BE2C (cell line): ENCODE results near the gene ARL5A.

Source experiments
- DNase-seq: peaks from one replicate; pipeline ENCODE4 v3.0.0-alpha.2; 2020
- H3K27me3 ChIP-seq: fragments of 250-450 bp; sonication (Bioruptor Pico); 2 replicates; pipeline ENCODE4 v1.5.1; 2020; ENCODE audit warnings: mild to moderate bottlenecking
- H3K36me3 ChIP-seq: fragments of 250-450 bp; sonication (Bioruptor Pico); 2 replicates; pipeline ENCODE4 v1.5.1; 2020; ENCODE audit warnings: mild to moderate bottlenecking
- H3K4me1 ChIP-seq: fragments of 250-450 bp; sonication (Bioruptor Pico); 2 replicates; pipeline ENCODE4 v1.5.1; 2020
- H3K4me3 ChIP-seq: 2 replicates; pipeline ENCODE4 v1.5.1; 2011; ENCODE audit warnings: low read depth, low read length
- H3K9me3 ChIP-seq: fragments of 250-450 bp; sonication (Bioruptor Pico); 2 replicates; pipeline ENCODE4 v1.5.1; 2020
- TF ChIP-seq, protein P1 (sequence below): IDR thresholded peaks from 2 replicates; pipeline ENCODE4 v1.5.1; 2012; ENCODE audit warnings: mild to moderate bottlenecking, low read depth, low read length

Gene ARL5A

DNA sequence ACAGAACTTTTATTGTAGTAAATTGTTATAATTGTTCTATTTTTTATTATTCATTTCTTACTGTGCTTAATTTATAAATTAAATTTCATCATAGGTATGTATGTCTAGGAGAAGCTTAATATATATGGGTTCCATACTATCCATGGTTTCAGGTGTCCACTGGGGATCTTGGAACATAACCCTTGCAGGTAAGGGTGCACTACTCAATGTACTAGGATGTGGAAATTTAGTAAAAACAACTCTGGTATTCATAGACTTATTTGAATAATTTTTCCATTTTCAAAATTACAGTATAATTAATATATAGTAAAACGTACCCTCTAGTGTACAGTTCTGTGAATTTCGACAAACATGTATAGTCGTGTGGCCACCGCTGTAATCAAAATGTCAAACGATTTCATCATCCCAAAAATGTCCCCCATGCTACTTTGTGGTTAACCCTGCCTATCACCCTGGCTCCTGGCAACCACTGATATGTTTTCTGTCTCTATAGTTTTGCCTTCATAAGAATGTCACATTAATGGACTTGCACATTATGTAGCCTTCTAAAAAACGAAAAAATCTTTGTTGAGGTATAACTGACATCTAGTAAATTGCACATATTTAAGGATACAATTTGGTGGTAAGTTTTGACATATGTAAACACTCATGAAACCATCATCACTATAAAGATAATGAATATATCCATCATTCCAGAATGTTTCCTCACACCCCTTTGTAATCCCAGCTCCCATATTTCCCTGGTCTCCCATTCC is 45.7 kb downstream of the ARL5A start:
- H3K36me3 ChIP-seq = no peaks in the 10 kb centered on the region
- no peak for DNase-seq
- H3K4me3 ChIP-seq = no peak overlapping the region
- no peaks in the 10 kb centered on the region for H3K4me1 ChIP-seq
- TF ChIP-seq, protein P1, sequence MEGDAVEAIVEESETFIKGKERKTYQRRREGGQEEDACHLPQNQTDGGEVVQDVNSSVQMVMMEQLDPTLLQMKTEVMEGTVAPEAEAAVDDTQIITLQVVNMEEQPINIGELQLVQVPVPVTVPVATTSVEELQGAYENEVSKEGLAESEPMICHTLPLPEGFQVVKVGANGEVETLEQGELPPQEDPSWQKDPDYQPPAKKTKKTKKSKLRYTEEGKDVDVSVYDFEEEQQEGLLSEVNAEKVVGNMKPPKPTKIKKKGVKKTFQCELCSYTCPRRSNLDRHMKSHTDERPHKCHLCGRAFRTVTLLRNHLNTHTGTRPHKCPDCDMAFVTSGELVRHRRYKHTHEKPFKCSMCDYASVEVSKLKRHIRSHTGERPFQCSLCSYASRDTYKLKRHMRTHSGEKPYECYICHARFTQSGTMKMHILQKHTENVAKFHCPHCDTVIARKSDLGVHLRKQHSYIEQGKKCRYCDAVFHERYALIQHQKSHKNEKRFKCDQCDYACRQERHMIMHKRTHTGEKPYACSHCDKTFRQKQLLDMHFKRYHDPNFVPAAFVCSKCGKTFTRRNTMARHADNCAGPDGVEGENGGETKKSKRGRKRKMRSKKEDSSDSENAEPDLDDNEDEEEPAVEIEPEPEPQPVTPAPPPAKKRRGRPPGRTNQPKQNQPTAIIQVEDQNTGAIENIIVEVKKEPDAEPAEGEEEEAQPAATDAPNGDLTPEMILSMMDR = no peak
- H3K27me3 ChIP-seq = no peaks in the 10 kb centered on the region
- H3K9me3 ChIP-seq = no peaks in the 10 kb centered on the region

DNA sequence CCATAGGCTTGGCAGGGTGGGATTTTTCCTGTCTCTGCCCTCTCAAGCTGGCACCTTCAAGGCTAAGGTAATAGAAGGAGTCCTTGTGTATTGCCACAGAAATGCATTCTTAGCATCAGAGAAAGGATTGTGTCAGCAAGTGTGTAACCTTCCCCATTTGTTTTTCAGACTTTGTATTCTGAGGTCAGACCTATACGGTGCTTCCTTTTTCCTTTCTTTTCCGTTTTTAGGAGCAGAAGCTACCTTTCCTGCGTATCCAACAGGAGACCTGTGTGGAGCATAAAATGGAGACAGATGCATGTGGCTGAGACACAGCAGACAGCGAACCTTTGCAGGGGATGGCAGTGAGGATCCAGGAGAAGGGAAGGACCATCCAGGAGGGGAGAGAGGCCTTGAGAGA is 46.6 kb downstream of the ARL5A start:
- Histone ChIP-seq H3K4me1 (no peaks in the 10 kb centered on the region), H3K9me3 (no peaks in the 10 kb centered on the region), H3K4me3 (no peak overlapping the region), H3K27me3 (no peaks in the 10 kb centered on the region), H3K36me3 (no peaks in the 10 kb centered on the region)
- DNase-seq = no peak
- TF ChIP-seq, protein P1 = no peak

DNA sequence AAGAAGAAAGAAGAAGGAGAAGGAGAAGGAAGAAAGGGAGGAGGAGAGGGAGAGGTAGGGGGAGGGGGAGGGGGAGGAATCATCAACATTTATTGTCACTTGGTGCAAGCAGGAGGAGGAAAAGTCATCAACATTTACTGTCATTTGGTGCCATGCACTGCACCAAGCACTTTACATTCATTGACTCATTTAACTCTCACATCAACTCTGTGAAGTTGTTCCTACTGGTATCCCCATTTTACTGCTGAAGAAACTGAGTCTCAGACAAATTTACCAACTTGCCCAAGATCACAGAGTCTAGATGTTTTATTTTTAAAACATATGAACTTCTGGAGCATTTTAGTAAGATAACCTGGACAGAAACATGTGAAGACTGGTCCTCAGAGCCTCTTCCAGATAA is 47.3 kb downstream of the ARL5A start:
- Histone ChIP-seq H3K36me3 (no peaks in the 10 kb centered on the region), H3K27me3 (no peaks in the 10 kb centered on the region), H3K4me3 (no peak overlapping the region), H3K9me3 (no peaks in the 10 kb centered on the region), H3K4me1 (no peaks in the 10 kb centered on the region)
- no peak for DNase-seq
- TF ChIP-seq, protein P1 = no peak

DNA sequence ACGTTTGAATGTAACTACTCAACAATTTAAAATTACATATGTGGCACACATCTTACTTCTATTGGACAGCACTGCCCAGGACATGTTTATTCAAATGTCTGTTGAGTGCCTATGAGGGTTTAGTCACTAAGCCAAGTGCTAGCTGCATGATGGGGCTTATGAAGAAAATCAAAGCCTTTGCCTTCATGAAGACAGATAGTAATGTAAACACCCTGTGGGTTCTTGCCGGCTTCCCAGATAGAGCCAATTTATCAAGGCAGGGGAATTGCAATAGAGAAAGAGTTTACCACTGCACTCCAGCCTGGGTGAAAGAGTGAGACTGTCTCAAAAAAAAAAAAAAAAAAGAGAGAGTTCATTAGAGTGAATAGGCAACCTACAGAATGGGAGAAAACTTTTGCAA is 50.3 kb downstream of the ARL5A start:
- DNase-seq = no peak
- H3K9me3 ChIP-seq = no peaks in the 10 kb centered on the region
- no peaks in the 10 kb centered on the region for H3K36me3 ChIP-seq
- H3K4me1 ChIP-seq = no peaks in the 10 kb centered on the region
- H3K4me3 ChIP-seq = no peak overlapping the region
- TF ChIP-seq, protein P1 = no peak
- no peaks in the 10 kb centered on the region for H3K27me3 ChIP-seq

DNA sequence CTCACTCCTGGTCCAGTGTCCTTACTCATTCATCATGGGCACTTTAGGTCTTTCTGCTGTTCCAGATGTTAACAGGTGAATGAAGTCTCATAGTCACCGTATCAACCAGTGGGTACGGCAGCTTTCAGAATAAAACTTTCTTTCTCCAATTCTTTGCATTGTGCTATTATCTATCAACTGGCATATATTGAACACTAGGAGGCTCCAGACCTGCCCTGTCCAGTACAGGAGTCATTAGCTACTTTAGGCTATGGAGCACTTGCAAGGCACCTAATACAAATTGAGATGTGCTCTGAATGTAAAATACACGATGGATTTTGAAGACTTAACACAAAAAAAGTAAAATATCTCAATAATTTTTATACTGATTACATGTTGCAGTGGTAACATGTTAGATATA is 50.7 kb downstream of the ARL5A start:
- Histone ChIP-seq H3K27me3 (no peaks in the 10 kb centered on the region), H3K4me1 (no peaks in the 10 kb centered on the region), H3K36me3 (no peaks in the 10 kb centered on the region), H3K9me3 (no peaks in the 10 kb centered on the region), H3K4me3 (no peak overlapping the region)
- TF ChIP-seq, protein P1 = peak; percentile 14; the same call in 1 of the 2 replicates
- DNase-seq = no peak

DNA sequence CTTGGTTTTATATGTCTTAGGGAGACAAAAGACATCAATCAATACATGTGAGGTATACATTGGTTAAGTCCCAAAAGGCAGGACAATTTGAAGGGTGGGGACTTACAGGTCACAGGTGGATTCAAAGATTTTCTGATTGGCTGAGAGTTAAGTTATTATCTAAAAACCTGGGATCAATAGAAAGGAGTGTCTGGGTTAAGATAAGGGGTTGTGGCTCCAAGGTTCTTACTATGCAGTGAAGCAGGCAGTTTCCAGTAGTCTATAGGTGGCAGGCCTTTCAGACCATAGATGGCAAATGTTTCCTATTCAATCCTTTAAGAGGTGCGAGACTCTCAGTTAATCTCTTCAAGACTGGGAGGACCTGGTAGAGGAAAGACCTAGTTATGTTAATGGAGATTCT is 51.9 kb downstream of the ARL5A start:
- no peaks in the 10 kb centered on the region for H3K4me1 ChIP-seq
- no peak overlapping the region for H3K4me3 ChIP-seq
- TF ChIP-seq, protein P1 = no peak

More for the DNA sequence above, 51.9 kb downstream of the ARL5A start:
- Histone ChIP-seq H3K27me3 (no peaks in the 10 kb centered on the region), H3K36me3 (no peaks in the 10 kb centered on the region), H3K9me3 (no peaks in the 10 kb centered on the region)
- DNase-seq = no peak
